Measurements from ENCODE around the gene ADCK2.

GRCh38 chr7:140667476-140667875 lies 5.3 kb upstream of the ADCK2 start:
- no peak for TF ChIP-seq CTCF (IDR thresholded peaks at IDR 0.05)
- TF ChIP-seq EZH2 (IDR thresholded peaks at IDR 0.05), result no peak

Data from neural progenitor cell (in vitro differentiated cells).